Spleen (tissue), 7 donors: Measurements from ENCODE around the gene MCF2L.

ENCODE experiments used
- CTCF ChIP-seq, 11 experiments: fragments of 200-600 bp in 7 of 11; fragments of 450-650 bp in 4 of 11; sonication (generic) in 4 of 11; IDR thresholded peaks in 8 of 11; conservative IDR thresholded peaks in 3 of 11; 1 replicate in 7 of 11; 2 replicates in 4 of 11; pipeline versions ENCODE4 v1.4.0 to v1.8.0; 2016 to 2021; ENCODE audit warnings: antibody characterized with exemption in 11 of 11, inconsistent platforms in 4 of 11, mild to moderate bottlenecking in 1 of 11
- POLR2A ChIP-seq, 3 donors: fragments of 450-650 bp; IDR thresholded peaks; one replicate each; pipeline ENCODE4 v1.5.1; 2017; ENCODE audit warnings: antibody characterized with exemption in 3 of 3, mild to moderate bottlenecking in 1 of 3
- POLR2AphosphoS5 ChIP-seq, 3 donors: sonication (generic); formaldehyde crosslinking; IDR thresholded peaks; one replicate each; pipeline ENCODE4 v1.5.1; 2017; ENCODE audit warnings: antibody characterized with exemption in 3 of 3
- donor health status: DM: no; HTN: no; CAD: no; lungs with moderate emphysema.
- donor health status: DM: no; HTN: no; CAD: no.
- donor health status: DM: no; HTN: no; CAD: no.

GRCh38 chr13:113036401-113036800 is 67.4 kb downstream of the MCF2L start:
- TF ChIP-seq CTCF (IDR thresholded peaks at IDR 0.05 in 8 of 11, conservative IDR thresholded peaks at IDR 0.05 in 3 of 11) (no peak), POLR2A (IDR thresholded peaks at IDR 0.05) (no peak), POLR2AphosphoS5 (IDR thresholded peaks at IDR 0.05) (no peak)
